BLaER1 (cell line): ENCODE results near the gene ESRRA.
A peak's percentile ranks its signal among the peaks of the same experiment; 100 is the strongest.

Source experiments
- H3K27ac ChIP-seq: shearing (Covaris generic); formaldehyde crosslinking; 2 replicates; pipeline ENCODE4 v1.8.1; 2022
- H3K27me3 ChIP-seq: shearing (Covaris generic); formaldehyde crosslinking; 2 replicates; pipeline ENCODE4 v1.8.1; 2022
- H3K36me3 ChIP-seq: shearing (Covaris generic); formaldehyde crosslinking; 2 replicates; pipeline ENCODE4 v1.8.1; 2022
- H3K4me1 ChIP-seq: shearing (Covaris generic); formaldehyde crosslinking; 2 replicates; pipeline ENCODE4 v1.8.1; 2022
- H3K4me2 ChIP-seq: shearing (Covaris generic); formaldehyde crosslinking; 2 replicates; pipeline ENCODE4 v1.8.1; 2022
- H3K4me3 ChIP-seq: shearing (Covaris generic); formaldehyde crosslinking; 2 replicates; pipeline ENCODE4 v1.8.1; 2022
- H3K9ac ChIP-seq: shearing (Covaris generic); formaldehyde crosslinking; 2 replicates; pipeline ENCODE4 v1.8.1; 2022
- H3K9me3 ChIP-seq: shearing (Covaris generic); formaldehyde crosslinking; 2 replicates; pipeline ENCODE4 v1.8.1; 2022
- H4K20me1 ChIP-seq: shearing (Covaris generic); formaldehyde crosslinking; 2 replicates; pipeline ENCODE4 v1.8.1; 2022
- Cebpa-rat ChIP-seq: shearing (Covaris generic); IDR thresholded peaks from 2 replicates; pipeline ENCODE4 v1.8.1; 2022

Gene ESRRA

DNA sequence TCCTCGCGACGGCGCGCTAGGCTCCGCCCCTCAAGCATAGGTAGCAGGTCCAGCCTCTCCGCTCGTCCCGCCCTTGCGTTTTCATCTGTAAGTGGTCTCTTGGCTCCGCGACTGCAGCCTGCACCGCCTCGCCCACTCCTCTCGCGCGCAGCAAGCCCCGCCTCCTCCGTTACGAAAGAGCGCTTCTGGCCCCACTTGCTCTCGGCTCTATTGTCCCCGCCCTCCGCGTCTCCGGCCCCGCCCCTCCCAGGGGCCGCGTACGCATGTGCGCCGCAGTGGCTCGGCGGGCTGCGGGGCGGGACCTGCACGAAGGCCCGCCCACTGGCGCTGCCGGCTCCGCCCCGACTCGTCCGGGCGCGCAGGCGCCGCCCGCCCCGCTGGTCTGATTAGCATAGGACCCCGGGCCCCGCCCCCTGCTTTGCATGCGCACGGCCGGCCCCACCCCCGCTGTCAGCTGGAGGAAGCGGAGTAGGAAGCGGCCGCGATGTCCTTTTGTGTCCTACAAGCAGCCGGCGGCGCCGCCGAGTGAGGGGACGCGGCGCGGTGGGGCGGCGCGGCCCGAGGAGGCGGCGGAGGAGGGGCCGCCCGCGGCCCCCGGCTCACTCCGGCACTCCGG is at the start of gene ESRRA:
TSS of gene ESRRA (plus strand) at position 450 of the 616 bp plus-strand sequence. CDS start 1,656 bp downstream, outside the sequence.
- peak within 1 kb of the TSS; percentile 87 for H3K27ac ChIP-seq
- H3K36me3 ChIP-seq: peaks cover 14% of the 10 kb centered on the region
- H3K4me2 ChIP-seq: peak within 1 kb of the TSS; percentile 99
- peak within 1 kb of the TSS; percentile 86 for H3K4me3 ChIP-seq
- H4K20me1 ChIP-seq: peaks cover 28% of the 10 kb centered on the region
- H3K27me3 ChIP-seq: peaks cover 19% of the 10 kb centered on the region
- H3K4me1 ChIP-seq: peaks cover 37% of the 10 kb centered on the region
- H3K9ac ChIP-seq: peak within 1 kb of the TSS; percentile 88
- no peak for TF ChIP-seq Cebpa-rat
- H3K9me3 ChIP-seq: no peaks in the 10 kb centered on the region

GRCh38 chr11:64256300-64256699 is 49.0 kb upstream of the ESRRA start:
- Histone ChIP-seq H3K9me3 (no peaks in the 10 kb centered on the region), H3K4me1 (peaks cover 28% of the 10 kb centered on the region), H3K36me3 (peaks cover 71% of the 10 kb centered on the region), H3K27me3 (no peaks in the 10 kb centered on the region), H3K4me3 (no peak overlapping the region), H4K20me1 (peaks cover 33% of the 10 kb centered on the region), H3K4me2 (no peak overlapping the region), H3K27ac (no peak overlapping the region), H3K9ac (no peak overlapping the region)
- no peak for TF ChIP-seq Cebpa-rat

DNA sequence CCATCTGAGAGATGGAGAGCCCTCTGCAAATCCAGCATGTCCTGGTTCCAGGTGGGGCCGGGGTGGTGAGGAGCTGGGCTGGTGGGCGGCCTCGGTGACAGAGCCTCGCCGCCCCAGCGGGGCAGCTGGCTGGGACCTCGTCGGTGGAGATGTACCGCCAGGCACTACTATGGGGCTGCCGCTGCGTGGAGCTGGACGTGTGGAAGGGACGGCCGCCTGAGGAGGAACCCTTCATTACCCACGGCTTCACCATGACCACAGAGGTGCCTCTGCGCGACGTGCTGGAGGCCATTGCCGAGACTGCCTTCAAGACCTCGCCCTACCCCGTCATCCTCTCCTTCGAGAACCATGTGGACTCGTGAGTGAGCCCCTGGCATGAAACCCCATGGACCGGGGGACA is 47.0 kb upstream of the ESRRA start:
- no peak for TF ChIP-seq Cebpa-rat
- Histone ChIP-seq H3K36me3 (peaks cover 92% of the 10 kb centered on the region), H3K27me3 (no peaks in the 10 kb centered on the region), H3K9ac (no peak overlapping the region), H3K4me2 (no peak overlapping the region), H3K27ac (no peak overlapping the region), H3K4me3 (no peak overlapping the region), H3K4me1 (peaks cover 19% of the 10 kb centered on the region), H4K20me1 (peaks cover 18% of the 10 kb centered on the region), H3K9me3 (no peaks in the 10 kb centered on the region)

DNA sequence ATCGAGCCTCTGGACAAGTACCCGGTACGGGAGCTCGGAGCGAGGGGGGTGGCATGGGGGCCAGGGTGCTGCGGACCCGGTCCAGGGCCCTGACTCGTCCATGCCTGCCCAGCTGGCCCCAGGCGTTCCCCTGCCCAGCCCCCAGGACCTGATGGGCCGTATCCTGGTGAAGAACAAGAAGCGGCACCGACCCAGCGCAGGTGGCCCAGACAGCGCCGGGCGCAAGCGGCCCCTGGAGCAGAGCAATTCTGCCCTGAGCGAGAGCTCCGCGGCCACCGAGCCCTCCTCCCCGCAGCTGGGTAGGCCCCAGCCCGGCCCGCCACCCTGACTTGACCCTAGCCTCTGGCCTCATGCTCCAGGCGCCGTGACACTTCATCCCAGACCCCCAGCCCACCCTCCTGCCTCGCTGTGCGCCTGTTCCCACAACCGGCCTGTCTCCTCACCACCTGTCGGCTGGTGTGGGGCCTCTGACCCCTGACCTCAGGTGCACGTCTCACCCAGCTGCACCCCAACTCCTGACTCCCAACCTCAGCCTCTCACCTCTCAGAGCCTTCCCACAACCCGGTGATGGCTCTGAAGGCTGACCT is 46.3 kb upstream of the ESRRA start:
- Histone ChIP-seq H3K9ac (no peak overlapping the region), H3K27ac (no peak overlapping the region), H4K20me1 (peaks cover 11% of the 10 kb centered on the region), H3K36me3 (peaks cover 98% of the 10 kb centered on the region), H3K4me2 (no peak overlapping the region), H3K9me3 (no peaks in the 10 kb centered on the region), H3K4me3 (no peak overlapping the region), H3K4me1 (peaks cover 19% of the 10 kb centered on the region), H3K27me3 (no peaks in the 10 kb centered on the region)
- TF ChIP-seq Cebpa-rat: no peak

- Histone ChIP-seq H3K4me1 (peaks cover 20% of the 10 kb centered on the region), H3K4me3 (no peak overlapping the region), H3K9ac (no peak overlapping the region), H3K27ac (no peak overlapping the region), H4K20me1 (peaks cover 5% of the 10 kb centered on the region; the same call in 1 of the 2 replicates), H3K27me3 (no peaks in the 10 kb centered on the region), H3K9me3 (no peaks in the 10 kb centered on the region), H3K4me2 (no peak overlapping the region), H3K36me3 (peaks cover 96% of the 10 kb centered on the region)
- TF ChIP-seq Cebpa-rat: no peak
Measured at GRCh38 chr11:64259533-64260067, 45.7 kb upstream of the ESRRA start.

GRCh38 chr11:64260147-64260708 is 45.1 kb upstream of the ESRRA start:
- no peaks in the 10 kb centered on the region for H3K27me3 ChIP-seq
- peaks cover 26% of the 10 kb centered on the region for H3K4me1 ChIP-seq
- H4K20me1 ChIP-seq: no peaks in the 10 kb centered on the region; the same call in 1 of the 2 replicates
- TF ChIP-seq Cebpa-rat: no peak
- no peak overlapping the region for H3K9ac ChIP-seq
- peaks cover 92% of the 10 kb centered on the region for H3K36me3 ChIP-seq
- no peak overlapping the region for H3K4me3 ChIP-seq
- H3K4me2 ChIP-seq: no peak overlapping the region
- H3K9me3 ChIP-seq: no peaks in the 10 kb centered on the region
- no peak overlapping the region for H3K27ac ChIP-seq

DNA sequence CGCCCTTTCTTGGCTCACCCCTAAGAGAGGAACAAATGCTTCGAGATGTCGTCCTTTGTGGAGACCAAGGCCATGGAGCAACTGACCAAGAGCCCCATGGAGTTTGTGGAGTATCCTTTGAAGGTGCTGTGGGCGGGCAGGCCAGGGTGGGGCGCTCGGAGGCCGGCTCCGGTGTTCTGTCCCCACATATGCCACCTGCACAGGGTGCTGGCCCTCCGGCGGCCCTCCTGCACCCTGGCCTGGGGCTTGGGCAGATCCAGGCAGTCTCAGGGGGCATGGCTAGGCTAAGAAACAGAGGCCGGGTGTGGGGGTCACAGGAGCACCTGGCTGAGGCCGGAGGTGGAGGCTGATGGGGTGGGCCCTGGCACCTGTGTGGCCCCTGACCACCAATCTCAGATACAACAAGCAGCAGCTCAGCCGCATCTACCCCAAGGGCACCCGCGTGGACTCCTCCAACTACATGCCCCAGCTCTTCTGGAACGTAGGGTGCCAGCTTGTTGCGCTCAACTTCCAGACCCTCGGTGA is 43.7 kb upstream of the ESRRA start:
- Histone ChIP-seq H3K27me3 (no peaks in the 10 kb centered on the region), H3K4me1 (peaks cover 40% of the 10 kb centered on the region), H4K20me1 (no peaks in the 10 kb centered on the region), H3K9ac (no peak overlapping the region), H3K27ac (no peak overlapping the region), H3K4me3 (no peak overlapping the region), H3K4me2 (no peak overlapping the region), H3K9me3 (no peaks in the 10 kb centered on the region), H3K36me3 (peaks cover 87% of the 10 kb centered on the region)
- TF ChIP-seq Cebpa-rat: no peak

- peaks cover 78% of the 10 kb centered on the region for H3K36me3 ChIP-seq
- peak overlapping the region; percentile 100 for H3K27ac ChIP-seq
Measured at GRCh38 chr11:64262271-64263002, 42.9 kb upstream of the ESRRA start.

GRCh38 chr11:64263021-64263946 is 42.0 kb upstream of the ESRRA start:
- peak overlapping the region; percentile 100 for H3K27ac ChIP-seq

More at GRCh38 chr11:64262271-64263002, 42.9 kb upstream of the ESRRA start:
- Histone ChIP-seq H3K27me3 (no peaks in the 10 kb centered on the region), H3K4me2 (no peak overlapping the region), H3K4me3 (no peak overlapping the region), H3K9ac (no peak overlapping the region; the same call in 1 of the 2 replicates), H4K20me1 (no peaks in the 10 kb centered on the region), H3K9me3 (no peaks in the 10 kb centered on the region), H3K4me1 (peaks cover 48% of the 10 kb centered on the region)
- TF ChIP-seq Cebpa-rat: no peak

More at GRCh38 chr11:64263021-64263946, 42.0 kb upstream of the ESRRA start:
- H3K4me1 ChIP-seq: peaks cover 57% of the 10 kb centered on the region
- TF ChIP-seq Cebpa-rat: no peak
- no peaks in the 10 kb centered on the region for H3K9me3 ChIP-seq
- H3K4me3 ChIP-seq: no peak overlapping the region
- H3K4me2 ChIP-seq: peak overlapping the region; percentile 96; the same call in 1 of the 2 replicates
- H4K20me1 ChIP-seq: no peaks in the 10 kb centered on the region
- peaks cover 70% of the 10 kb centered on the region for H3K36me3 ChIP-seq
- peak overlapping the region; percentile 68; the same call in 1 of the 2 replicates for H3K9ac ChIP-seq
- H3K27me3 ChIP-seq: no peaks in the 10 kb centered on the region
